A673 (cell line): ENCODE measurements around the gene ACOX3. TPM values are rescaled to one million over a fixed set of nuclear protein-coding genes. Genes with fewer than 3 reads are reported as not detected.

Experiments used
- BruUV-seq: library from RNA; stranded (reverse); fragments of 400-500 nt; replicated peaks from 2 replicates; lab custom pipeline; 2021; lab: Mats Ljungman, UMichigan
- CTCF ChIA-PET: fragments of 300-600 bp; sonication (Branson Sonifier 250); formaldehyde crosslinking; loops from one replicate; lab custom pipeline; 2022; ENCODE audit warnings: antibody characterized with exemption; lab: Charles Lee
- POLR2A ChIA-PET: fragments of 300-600 bp; sonication (Branson Sonifier 250); formaldehyde crosslinking; loops from one replicate; lab custom pipeline; 2022; ENCODE audit warnings: antibody characterized with exemption; ENCODE audit not compliant: low non-redundant PET; lab: Charles Lee
- DNase-seq: peaks from one replicate; pipeline ENCODE4 v3.0.0-alpha.2; 2015; ENCODE audit warnings: low spot score
- H3K27ac ChIP-seq: fragments of 200-600 bp; sonication (generic); 2 replicates; pipeline ENCODE4 v1.5.1; 2016; ENCODE audit warnings: mixed run types, low read depth, mild to moderate bottlenecking, mixed read lengths, antibody characterized with exemption, low read length; ENCODE audit not compliant: poor library complexity, severe bottlenecking
- H3K27me3 ChIP-seq: fragments of 200-600 bp; sonication (generic); replicated peaks from 2 replicates; pipeline ENCODE4 v1.6.1; 2017; ENCODE audit warnings: mixed run types, low read depth, mild to moderate bottlenecking, mixed read lengths, antibody characterized with exemption, low read length; ENCODE audit not compliant: insufficient read depth, poor library complexity
- H3K36me3 ChIP-seq: fragments of 200-600 bp; sonication (generic); 2 replicates; pipeline ENCODE4 v1.6.1; 2016; ENCODE audit warnings: mixed run types, mild to moderate bottlenecking, mixed read lengths, antibody characterized with exemption, low read length; ENCODE audit not compliant: insufficient read depth, poor library complexity, severe bottlenecking
- H3K4me1 ChIP-seq: fragments of 200-600 bp; sonication (generic); 2 replicates; pipeline ENCODE4 v1.6.1; 2017; ENCODE audit warnings: mixed run types, mild to moderate bottlenecking, mixed read lengths, antibody characterized with exemption, low read length; ENCODE audit not compliant: insufficient read depth, poor library complexity, severe bottlenecking
- H3K4me3 ChIP-seq: fragments of 200-600 bp; sonication (generic); 2 replicates; pipeline ENCODE4 v1.5.1; 2016; ENCODE audit warnings: low read depth, mixed run types, mild to moderate bottlenecking, mixed read lengths, low read length; ENCODE audit not compliant: poor library complexity, severe bottlenecking
- H3K9me3 ChIP-seq: fragments of 200-600 bp; sonication (generic); 2 replicates; pipeline ENCODE4 v1.6.1; 2016; ENCODE audit warnings: mixed run types, low read depth, mild to moderate bottlenecking, mixed read lengths, antibody characterized with exemption, low read length; ENCODE audit not compliant: poor library complexity, severe bottlenecking
- CTCF ChIP-seq: fragments of 300-800, 200-600 bp; sonication (generic); conservative IDR thresholded peaks from 2 replicates; pipeline ENCODE4 v1.5.1; 2017; ENCODE audit warnings: low read depth, mild to moderate bottlenecking, antibody characterized with exemption, low read length, moderate library complexity, mixed read lengths
- EZH2 ChIP-seq: fragments of 200-600 bp; sonication (generic); IDR thresholded peaks from 2 replicates; pipeline ENCODE4 v1.6.1; 2017; ENCODE audit warnings: borderline replicate concordance, low read depth, mild to moderate bottlenecking, mixed read lengths, antibody characterized with exemption, low read length; ENCODE audit not compliant: poor library complexity, severe bottlenecking
- intact Hi-C: fragments of 100-400 bp; cut with micrococcal nuclease; formaldehyde crosslinking; loops from one replicate; pipeline ENCODE4 v1.10.0; 2022; ENCODE audit not compliant: unreplicated experiment
- total RNA-seq: library from RNA; stranded (reverse); gene quantifications from 2 replicates; pipeline ENCODE4 v1.2.3, GENCODE V29; 2021

The ACOX3 gene
- total RNA-seq, 1 experiment from 2014 or later, result 14.3 TPM

GRCh38 chr4:8391972-8392371 lies 48.6 kb downstream of the ACOX3 start:
- CTCF ChIA-PET, result no interaction called here
- DNase-seq, result peak; percentile 39
- Histone ChIP-seq H3K9me3 (no peaks in the 10 kb centered on the region), H3K4me3 (no peak overlapping the region), H3K36me3 (no peaks in the 10 kb centered on the region), H3K27me3 (no peaks in the 10 kb centered on the region), H3K4me1 (peaks cover 6% of the 10 kb centered on the region), H3K27ac (no peak overlapping the region)
- POLR2A ChIA-PET, result no interaction called here
- no peak for TF ChIP-seq CTCF
- TF ChIP-seq EZH2, result no peak
- intact Hi-C loops, result no loop called here
- no TSS peak for BruUV-seq

GRCh38 chr4:8391071-8391470 lies 49.5 kb downstream of the ACOX3 start:
- no TSS peak for BruUV-seq
- no peaks in the 10 kb centered on the region for H3K36me3 ChIP-seq
- H3K27ac ChIP-seq, result no peak overlapping the region
- CTCF ChIA-PET, result no interaction called here
- no peak overlapping the region for H3K4me3 ChIP-seq
- H3K9me3 ChIP-seq, result no peaks in the 10 kb centered on the region
- no peak for TF ChIP-seq EZH2
- TF ChIP-seq CTCF, result no peak
- POLR2A ChIA-PET, result no interaction called here
- no peaks in the 10 kb centered on the region for H3K27me3 ChIP-seq
- peaks cover 6% of the 10 kb centered on the region for H3K4me1 ChIP-seq
- no peak for DNase-seq
- intact Hi-C loops, result no loop called here

- CTCF ChIA-PET, result no interaction called here
- Histone ChIP-seq H3K9me3 (no peaks in the 10 kb centered on the region), H3K27me3 (no peaks in the 10 kb centered on the region), H3K4me1 (peaks cover 6% of the 10 kb centered on the region), H3K4me3 (no peak overlapping the region), H3K36me3 (no peaks in the 10 kb centered on the region), H3K27ac (no peak overlapping the region)
- intact Hi-C loops, result no loop called here
- TF ChIP-seq EZH2, result no peak
- no peak for TF ChIP-seq CTCF
- POLR2A ChIA-PET, result no interaction called here
- no peak for DNase-seq
- no TSS peak for BruUV-seq
Measured at GRCh38 chr4:8390577-8390976, 49.9 kb downstream of the ACOX3 start.
